Astrocyte of the spinal cord (primary cell): Measurements from ENCODE around the gene COIL.

ENCODE experiments used
- DNase-seq: peaks from one replicate; pipeline ENCODE4 v3.0.0; 2011; ENCODE audit warnings: low read depth, low spot score
- H3K4me3 ChIP-seq: 2 replicates; pipeline ENCODE4 v1.5.1; 2011; ENCODE audit warnings: low read depth, mild to moderate bottlenecking, low read length, moderate library complexity
- CTCF ChIP-seq: IDR thresholded peaks from 2 replicates; pipeline ENCODE4 v1.5.1; 2012; ENCODE audit warnings: low read depth, mild to moderate bottlenecking, low read length, inconsistent platforms
- in situ Hi-C: cut with HindIII; loops from 2 replicates; pipeline ENCODE4 v1.10.0; 2017; ENCODE audit warnings: low sequenced_read_pairs

COIL gene

GRCh38 chr17:56898874-56899273, 62.0 kb downstream of the COIL start:
- in situ Hi-C loops = no loop called here
- DNase-seq = no peak
- TF ChIP-seq CTCF = no peak
- no peak overlapping the region for H3K4me3 ChIP-seq

- TF ChIP-seq CTCF = no peak
- DNase-seq = no peak
- H3K4me3 ChIP-seq = no peak overlapping the region
- in situ Hi-C loops = no loop called here
Observed at GRCh38 chr17:56897646-56898424, 63.0 kb downstream of the COIL start.

- no peak for TF ChIP-seq CTCF
- DNase-seq = no peak
- in situ Hi-C loops = no loop called here
- H3K4me3 ChIP-seq = no peak overlapping the region
Observed at GRCh38 chr17:56896968-56897359, 63.9 kb downstream of the COIL start.

GRCh38 chr17:56896217-56896967, 64.5 kb downstream of the COIL start:
- no peak for DNase-seq
- in situ Hi-C loops = no loop called here
- no peak overlapping the region for H3K4me3 ChIP-seq
- no peak for TF ChIP-seq CTCF

- H3K4me3 ChIP-seq = no peak overlapping the region
- no peak for TF ChIP-seq CTCF
- DNase-seq = no peak
- in situ Hi-C loops = no loop called here
Observed at GRCh38 chr17:56894859-56895455, 65.9 kb downstream of the COIL start.

- in situ Hi-C loops = no loop called here
- TF ChIP-seq CTCF = no peak
- H3K4me3 ChIP-seq = no peak overlapping the region
- DNase-seq = no peak
Observed at GRCh38 chr17:56893503-56893902, 67.3 kb downstream of the COIL start.
